PFSK-1 (cell line): Measurements from ENCODE around the gene CHST3.

Experiments
- FOXP2 ChIP-seq: optimal IDR thresholded peaks from 2 replicates; pipeline ENCODE3; 2011; ENCODE audit warnings: borderline replicate concordance, control low read depth, inconsistent platforms; ENCODE audit not compliant: insufficient read depth; ENCODE audit errors: extremely low read length, extremely low read depth
- POLR2AphosphoS5 ChIP-seq: IDR thresholded peaks from 2 replicates; pipeline ENCODE4 v1.6.1; 2012; ENCODE audit warnings: low read depth, mild to moderate bottlenecking, control low read depth, low read length, moderate library complexity
- SIN3A ChIP-seq: IDR thresholded peaks from 2 replicates; pipeline ENCODE4 v1.6.1; 2012; ENCODE audit warnings: mild to moderate bottlenecking, low read length, moderate library complexity, borderline replicate concordance; ENCODE audit not compliant: insufficient read depth
- TAF1 ChIP-seq: IDR thresholded peaks from 2 replicates; pipeline ENCODE4 v1.6.1; 2012; ENCODE audit warnings: low read length, control low read depth, borderline replicate concordance; ENCODE audit not compliant: insufficient read depth
- TF ChIP-seq, protein P1 (sequence below), 2 experiments: IDR thresholded peaks; 2 replicates each; pipeline versions ENCODE4 v1.6.1 to v1.8.0; 2011 to 2012; ENCODE audit warnings: low read depth in 2 of 2, low read length in 2 of 2, control low read depth in 1 of 2, inconsistent platforms in 1 of 2, mild to moderate bottlenecking in 1 of 2, moderate library complexity in 1 of 2; ENCODE audit not compliant: insufficient read depth in 1 of 2

CHST3 gene

GRCh38 chr10:72035252-72035887 is 71.2 kb downstream of the CHST3 start:
- TF ChIP-seq SIN3A (no peak), POLR2AphosphoS5 (no peak), FOXP2 (no peak), TAF1 (no peak)
- TF ChIP-seq, protein P1, sequence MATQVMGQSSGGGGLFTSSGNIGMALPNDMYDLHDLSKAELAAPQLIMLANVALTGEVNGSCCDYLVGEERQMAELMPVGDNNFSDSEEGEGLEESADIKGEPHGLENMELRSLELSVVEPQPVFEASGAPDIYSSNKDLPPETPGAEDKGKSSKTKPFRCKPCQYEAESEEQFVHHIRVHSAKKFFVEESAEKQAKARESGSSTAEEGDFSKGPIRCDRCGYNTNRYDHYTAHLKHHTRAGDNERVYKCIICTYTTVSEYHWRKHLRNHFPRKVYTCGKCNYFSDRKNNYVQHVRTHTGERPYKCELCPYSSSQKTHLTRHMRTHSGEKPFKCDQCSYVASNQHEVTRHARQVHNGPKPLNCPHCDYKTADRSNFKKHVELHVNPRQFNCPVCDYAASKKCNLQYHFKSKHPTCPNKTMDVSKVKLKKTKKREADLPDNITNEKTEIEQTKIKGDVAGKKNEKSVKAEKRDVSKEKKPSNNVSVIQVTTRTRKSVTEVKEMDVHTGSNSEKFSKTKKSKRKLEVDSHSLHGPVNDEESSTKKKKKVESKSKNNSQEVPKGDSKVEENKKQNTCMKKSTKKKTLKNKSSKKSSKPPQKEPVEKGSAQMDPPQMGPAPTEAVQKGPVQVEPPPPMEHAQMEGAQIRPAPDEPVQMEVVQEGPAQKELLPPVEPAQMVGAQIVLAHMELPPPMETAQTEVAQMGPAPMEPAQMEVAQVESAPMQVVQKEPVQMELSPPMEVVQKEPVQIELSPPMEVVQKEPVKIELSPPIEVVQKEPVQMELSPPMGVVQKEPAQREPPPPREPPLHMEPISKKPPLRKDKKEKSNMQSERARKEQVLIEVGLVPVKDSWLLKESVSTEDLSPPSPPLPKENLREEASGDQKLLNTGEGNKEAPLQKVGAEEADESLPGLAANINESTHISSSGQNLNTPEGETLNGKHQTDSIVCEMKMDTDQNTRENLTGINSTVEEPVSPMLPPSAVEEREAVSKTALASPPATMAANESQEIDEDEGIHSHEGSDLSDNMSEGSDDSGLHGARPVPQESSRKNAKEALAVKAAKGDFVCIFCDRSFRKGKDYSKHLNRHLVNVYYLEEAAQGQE (IDR thresholded peaks at IDR 0.05; ENCODE audit: insufficient read depth in 1 of 2, low read depth in 2 of 2, low read length in 2 of 2), result no peak

DNA sequence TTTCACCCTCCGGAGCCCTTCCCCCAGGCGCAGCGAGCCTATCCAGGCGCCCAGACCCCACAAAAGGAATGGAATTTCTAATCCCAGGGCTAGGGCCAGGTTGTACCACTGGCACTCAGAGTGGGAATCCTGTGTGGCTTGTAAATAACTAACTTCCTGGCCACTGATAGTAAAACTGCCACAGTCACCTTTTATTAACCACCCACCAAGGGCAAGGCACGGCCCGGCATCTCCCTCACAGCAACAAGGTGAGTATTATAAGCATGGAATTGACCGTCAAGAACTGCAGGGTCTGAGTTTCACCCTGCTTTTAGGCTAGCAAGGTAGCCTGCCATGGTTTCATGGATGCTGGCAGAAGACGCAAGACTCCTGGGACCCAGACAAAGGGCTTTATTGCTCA is 73.1 kb downstream of the CHST3 start:
- TF ChIP-seq SIN3A, result no peak
- TF ChIP-seq POLR2AphosphoS5, result no peak
- TF ChIP-seq, protein P1 (IDR thresholded peaks at IDR 0.05; ENCODE audit: insufficient read depth in 1 of 2, low read depth in 2 of 2, low read length in 2 of 2), result no peak

- no peak for TF ChIP-seq POLR2AphosphoS5
- TF ChIP-seq TAF1, result no peak
- TF ChIP-seq SIN3A, result no peak
- no peak for TF ChIP-seq FOXP2
- TF ChIP-seq, protein P1 (IDR thresholded peaks at IDR 0.05; ENCODE audit: insufficient read depth in 1 of 2, low read depth in 2 of 2, low read length in 2 of 2), result no peak
Measured at GRCh38 chr10:72037811-72038210, 73.6 kb downstream of the CHST3 start.

GRCh38 chr10:72038458-72039001 is 74.3 kb downstream of the CHST3 start:
- no peak for TF ChIP-seq TAF1
- TF ChIP-seq SIN3A, result no peak
- TF ChIP-seq FOXP2, result no peak

- TF ChIP-seq, protein P1 (IDR thresholded peaks at IDR 0.05; ENCODE audit: insufficient read depth in 1 of 2, low read depth in 2 of 2, low read length in 2 of 2), result no peak
- TF ChIP-seq SIN3A, result no peak
- no peak for TF ChIP-seq POLR2AphosphoS5
- TF ChIP-seq FOXP2, result no peak
- no peak for TF ChIP-seq TAF1
Measured at GRCh38 chr10:72039377-72039776, 75.2 kb downstream of the CHST3 start.
